ENCODE data around the gene RRAS2. TPM values are rescaled to one million over a fixed set of nuclear protein-coding genes. Genes with fewer than 3 reads are reported as not detected.

The RRAS2 gene
- total RNA-seq, 1 experiment from 2014 or later: 158 TPM

GRCh38 chr11:14371249-14371648 is 12.3 kb upstream of the RRAS2 start:
- H3K9me3 Mint-ChIP-seq: peaks cover 0 to 3% of the 10 kb centered on the region in 2 experiments; a peak in 1 of 5 replicates
- no peak overlapping the region for H4K91ac ChIP-seq (ENCODE audit: insufficient read length, low read depth, low read length)

More at GRCh38 chr11:14371249-14371648, 12.3 kb upstream of the RRAS2 start:
- no peak overlapping the region for H3K23ac ChIP-seq (ENCODE audit: insufficient read length, low read depth, low read length)
- no peaks in the 10 kb centered on the region for H3K23me2 ChIP-seq (ENCODE audit: insufficient read length, low read depth, low read length, poor library complexity, severe bottlenecking)
- H3K27ac Mint-ChIP-seq: no peak overlapping the region
- H4K8ac ChIP-seq (replicated peaks; ENCODE audit: insufficient read length, low read depth, low read length): no peak overlapping the region
- H3K14ac ChIP-seq (ENCODE audit: insufficient read depth, low read length): no peak overlapping the region
- no peak for DNase-seq
- no peak overlapping the region for H2BK20ac ChIP-seq (ENCODE audit: low read depth, low read length, poor library complexity, severe bottlenecking)
- H3K27me3 Mint-ChIP-seq (ENCODE audit: low read depth): peaks cover 4% of the 10 kb centered on the region; the same call in 1 of the 2 replicates
- H3K4ac ChIP-seq (ENCODE audit: low read depth, low read length): no peak overlapping the region
- H2BK15ac ChIP-seq (ENCODE audit: low read depth, low read length): no peak overlapping the region
- H4K5ac ChIP-seq (ENCODE audit: insufficient read length, low read depth, low read length): no peak overlapping the region
- no peak overlapping the region for H3K9ac ChIP-seq (ENCODE audit: extremely low read depth, insufficient read length, low read length)
- H4K20me1 ChIP-seq (ENCODE audit: control insufficient read depth, insufficient read depth, insufficient read length): no peaks in the 10 kb centered on the region
- no peak overlapping the region for H3T11ph ChIP-seq (ENCODE audit: low read length)
- peaks cover 26 to 30% of the 10 kb centered on the region in 2 experiments for H3K4me1 Mint-ChIP-seq
- H3K27ac ChIP-seq (ENCODE audit: insufficient read length, low read depth, low read length): no peak overlapping the region
- no peak overlapping the region for H2BK5ac ChIP-seq (ENCODE audit: insufficient read length, low read length)
- no peaks in the 10 kb centered on the region for H3K36me3 Mint-ChIP-seq (ENCODE audit: insufficient read depth in 1 of 3, low read depth in 3 of 3)
- no peaks in the 10 kb centered on the region for H3K79me2 ChIP-seq (ENCODE audit: insufficient read depth, low read length)
- H3K79me1 ChIP-seq (ENCODE audit: insufficient read depth, low read depth, low read length, poor library complexity, severe bottlenecking): no peaks in the 10 kb centered on the region
- no peak overlapping the region for H3K4me3 Mint-ChIP-seq
- H2AK5ac ChIP-seq (ENCODE audit: insufficient read length, low read length): no peak overlapping the region
- no peak overlapping the region for H2BK120ac ChIP-seq (ENCODE audit: low read depth, low read length, poor library complexity, severe bottlenecking)
- no peak overlapping the region for H3K18ac ChIP-seq (ENCODE audit: insufficient read length, low read depth, low read length)
- no peak overlapping the region for H2BK12ac ChIP-seq (ENCODE audit: insufficient read length, low read depth, low read length)
- H3K4me2 ChIP-seq (ENCODE audit: insufficient read depth, insufficient read length, low read length): no peak overlapping the region
- H3K27me3 ChIP-seq (ENCODE audit: insufficient read depth, low read length): no peaks in the 10 kb centered on the region; the same call in 1 of the 2 replicates
- no peak overlapping the region for H2AFZ ChIP-seq (ENCODE audit: low read length)
- H3K9me3 ChIP-seq (ENCODE audit: control insufficient read depth, low read depth, low read length): no peaks in the 10 kb centered on the region
- no peak overlapping the region for H3K56ac ChIP-seq (ENCODE audit: insufficient read length, low read depth, low read length)
- peaks cover 2% of the 10 kb centered on the region for H3K4me1 ChIP-seq (ENCODE audit: insufficient read depth, low read length)
- TF ChIP-seq CTCF (conservative IDR thresholded peaks at IDR 0.05): no peak

Measured in H9 (cell line).